Inflammatory macrophage (primary cell): ENCODE results near the gene TRAPPC12.

Source experiments
- DNase-seq, 2 donors: peaks; one replicate each; pipeline ENCODE4 v3.0.0-alpha.2; 2020 to 2022

Gene TRAPPC12

GRCh38 chr2:3516831-3517230 is 137.3 kb downstream of the TRAPPC12 start:
- DNase-seq, result no peak

GRCh38 chr2:3517948-3518495 is 138.5 kb downstream of the TRAPPC12 start:
- no peak for DNase-seq

- DNase-seq, result peak; percentile 97 to 99
Measured at GRCh38 chr2:3518496-3519254, 139.2 kb downstream of the TRAPPC12 start.

GRCh38 chr2:3519255-3520205 is 140.0 kb downstream of the TRAPPC12 start, which contains the start of gene ADI1:
ADI1 (minus strand) TSS chr2:3519531; CDS start chr2:3519487, 44 bp downstream.
- DNase-seq, result peak; percentile 82 to 93

- DNase-seq, result no peak
Measured at GRCh38 chr2:3520591-3520990, 141.1 kb downstream of the TRAPPC12 start.

- no peak for DNase-seq
Measured at GRCh38 chr2:3522961-3523421, 143.5 kb downstream of the TRAPPC12 start.

GRCh38 chr2:3523551-3524041 is 144.1 kb downstream of the TRAPPC12 start:
- peak; percentile 13 to 22 for DNase-seq

GRCh38 chr2:3526871-3527270 is 147.4 kb downstream of the TRAPPC12 start:
- DNase-seq, result no peak

GRCh38 chr2:3527886-3528785 is 148.6 kb downstream of the TRAPPC12 start:
- no peak for DNase-seq
